Measurements from ENCODE around the gene SKA3.
"Not testable (repeated sequence)": the region's sequence is repeated elsewhere in the genome, so short reads cannot be mapped to it uniquely, and the experiment has no call there.

The SKA3 gene

GRCh38 chr13:21137696-21138095 is 38.7 kb downstream of the SKA3 start:
- Histone ChIP-seq H3K4me1 (ENCODE audit: low read length) (no peaks in the 10 kb centered on the region), H3K9me2 (replicated peaks; ENCODE audit: insufficient read depth, low read length) (no peaks in the 10 kb centered on the region), H3K4me3 (ENCODE audit: low read length) (no peak overlapping the region), H2AFZ (ENCODE audit: low read length) (no peak overlapping the region), H3K27ac (ENCODE audit: low read length) (no peak overlapping the region), H3K9ac (ENCODE audit: low read length) (no peak overlapping the region), H4K20me1 (ENCODE audit: insufficient read depth, low read length) (no peaks in the 10 kb centered on the region), H3F3A (ENCODE audit: insufficient read depth, low read length) (no peaks in the 10 kb centered on the region), H3K36me3 (replicated peaks; ENCODE audit: insufficient read depth, low read length) (no peaks in the 10 kb centered on the region), H3K4me2 (ENCODE audit: low read depth, low read length) (no peak overlapping the region), H3K9me3 (replicated peaks; ENCODE audit: insufficient read depth, low read length) (no peaks in the 10 kb centered on the region), H3K79me2 (ENCODE audit: low read length) (peaks cover 21% of the 10 kb centered on the region), H3K27me3 (replicated peaks; ENCODE audit: insufficient read depth, low read length) (no peaks in the 10 kb centered on the region)
- no peak for TF ChIP-seq EZH2phosphoT487 (IDR thresholded peaks at IDR 0.05; ENCODE audit: low read length)
- TF ChIP-seq, protein P1, sequence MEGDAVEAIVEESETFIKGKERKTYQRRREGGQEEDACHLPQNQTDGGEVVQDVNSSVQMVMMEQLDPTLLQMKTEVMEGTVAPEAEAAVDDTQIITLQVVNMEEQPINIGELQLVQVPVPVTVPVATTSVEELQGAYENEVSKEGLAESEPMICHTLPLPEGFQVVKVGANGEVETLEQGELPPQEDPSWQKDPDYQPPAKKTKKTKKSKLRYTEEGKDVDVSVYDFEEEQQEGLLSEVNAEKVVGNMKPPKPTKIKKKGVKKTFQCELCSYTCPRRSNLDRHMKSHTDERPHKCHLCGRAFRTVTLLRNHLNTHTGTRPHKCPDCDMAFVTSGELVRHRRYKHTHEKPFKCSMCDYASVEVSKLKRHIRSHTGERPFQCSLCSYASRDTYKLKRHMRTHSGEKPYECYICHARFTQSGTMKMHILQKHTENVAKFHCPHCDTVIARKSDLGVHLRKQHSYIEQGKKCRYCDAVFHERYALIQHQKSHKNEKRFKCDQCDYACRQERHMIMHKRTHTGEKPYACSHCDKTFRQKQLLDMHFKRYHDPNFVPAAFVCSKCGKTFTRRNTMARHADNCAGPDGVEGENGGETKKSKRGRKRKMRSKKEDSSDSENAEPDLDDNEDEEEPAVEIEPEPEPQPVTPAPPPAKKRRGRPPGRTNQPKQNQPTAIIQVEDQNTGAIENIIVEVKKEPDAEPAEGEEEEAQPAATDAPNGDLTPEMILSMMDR (IDR thresholded peaks at IDR 0.05; ENCODE audit: low read length) = no peak
- DNase-seq = no peak

GRCh38 chr13:21135833-21136232 is 40.5 kb downstream of the SKA3 start:
- not testable (repeated sequence) for H2AFZ ChIP-seq (ENCODE audit: low read length); H3K9me2 ChIP-seq (replicated peaks; ENCODE audit: insufficient read depth, low read length); H3F3A ChIP-seq (ENCODE audit: insufficient read depth, low read length); H3K79me2 ChIP-seq (ENCODE audit: low read length); H3K9ac ChIP-seq (ENCODE audit: low read length); H4K20me1 ChIP-seq (ENCODE audit: insufficient read depth, low read length); H3K4me1 ChIP-seq (ENCODE audit: low read length); DNase-seq; H3K27me3 ChIP-seq (replicated peaks; ENCODE audit: insufficient read depth, low read length); H3K36me3 ChIP-seq (replicated peaks; ENCODE audit: insufficient read depth, low read length); H3K4me2 ChIP-seq (ENCODE audit: low read depth, low read length); H3K9me3 ChIP-seq (replicated peaks; ENCODE audit: insufficient read depth, low read length); H3K4me3 ChIP-seq (ENCODE audit: low read length); H3K27ac ChIP-seq (ENCODE audit: low read length)

DNA sequence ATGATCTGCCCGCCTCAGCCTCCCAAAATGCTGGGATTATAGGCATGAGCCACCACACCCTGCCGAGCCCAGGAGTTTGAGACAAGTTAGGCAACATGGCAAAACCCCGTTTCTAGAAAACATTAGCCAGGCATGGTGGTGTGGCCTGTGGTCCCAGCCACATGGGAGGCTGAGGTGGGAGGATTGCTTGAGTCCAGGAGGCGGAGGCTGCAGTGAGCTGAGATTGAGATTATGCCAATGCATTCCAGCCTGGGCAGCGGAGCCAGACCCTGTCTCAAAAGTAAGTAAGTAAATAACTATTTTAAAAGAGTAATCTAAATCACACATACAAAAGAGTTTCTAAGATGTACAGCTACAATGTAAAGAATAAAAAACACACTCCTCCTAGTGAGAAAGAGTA is 41.9 kb downstream of the SKA3 start:
- Histone ChIP-seq H3K27me3 (replicated peaks; ENCODE audit: insufficient read depth, low read length) (no peaks in the 10 kb centered on the region), H3K79me2 (ENCODE audit: low read length) (no peaks in the 10 kb centered on the region), H3K4me2 (ENCODE audit: low read depth, low read length) (no peak overlapping the region), H3K36me3 (replicated peaks; ENCODE audit: insufficient read depth, low read length) (no peaks in the 10 kb centered on the region), H4K20me1 (ENCODE audit: insufficient read depth, low read length) (no peaks in the 10 kb centered on the region), H3F3A (ENCODE audit: insufficient read depth, low read length) (no peaks in the 10 kb centered on the region), H3K27ac (ENCODE audit: low read length) (no peak overlapping the region), H3K9me2 (replicated peaks; ENCODE audit: insufficient read depth, low read length) (no peaks in the 10 kb centered on the region), H2AFZ (ENCODE audit: low read length) (no peak overlapping the region), H3K4me3 (ENCODE audit: low read length) (no peak overlapping the region), H3K4me1 (ENCODE audit: low read length) (no peaks in the 10 kb centered on the region), H3K9me3 (replicated peaks; ENCODE audit: insufficient read depth, low read length) (no peaks in the 10 kb centered on the region), H3K9ac (ENCODE audit: low read length) (no peak overlapping the region)
- TF ChIP-seq, protein P1 (IDR thresholded peaks at IDR 0.05; ENCODE audit: low read length) = no peak
- TF ChIP-seq EZH2 (optimal IDR thresholded peaks at IDR 0.05; ENCODE audit: low read depth, low read length) (no peak), EZH2phosphoT487 (IDR thresholded peaks at IDR 0.05; ENCODE audit: low read length) (no peak)
- no peak for DNase-seq

DNA sequence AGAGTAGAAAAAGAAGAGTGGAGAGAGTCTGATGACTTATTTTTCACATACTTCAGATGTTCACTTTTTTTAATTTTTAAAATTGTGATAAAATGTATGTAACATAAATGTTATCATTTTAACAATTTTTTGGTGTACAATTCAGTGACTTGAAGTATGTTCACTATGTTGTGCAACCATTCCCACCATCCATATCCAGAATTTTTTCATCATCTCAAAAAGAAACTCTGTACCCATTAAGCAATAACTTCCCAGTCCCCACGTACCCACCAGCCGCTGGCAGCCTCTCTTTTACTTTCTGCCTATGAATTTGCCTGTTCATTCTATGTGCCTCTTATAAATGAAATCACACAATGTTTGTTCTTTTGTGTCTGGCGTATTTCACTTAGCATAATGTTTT is 43.3 kb downstream of the SKA3 start:
- no peaks in the 10 kb centered on the region for H3K9me2 ChIP-seq (replicated peaks; ENCODE audit: insufficient read depth, low read length)
- no peaks in the 10 kb centered on the region for H3K4me1 ChIP-seq (ENCODE audit: low read length)
- no peaks in the 10 kb centered on the region for H3F3A ChIP-seq (ENCODE audit: insufficient read depth, low read length)
- H3K79me2 ChIP-seq (ENCODE audit: low read length) = no peaks in the 10 kb centered on the region
- no peaks in the 10 kb centered on the region for H3K9me3 ChIP-seq (replicated peaks; ENCODE audit: insufficient read depth, low read length)
- H3K36me3 ChIP-seq (replicated peaks; ENCODE audit: insufficient read depth, low read length) = no peaks in the 10 kb centered on the region
- DNase-seq = no peak
- H4K20me1 ChIP-seq (ENCODE audit: insufficient read depth, low read length) = no peaks in the 10 kb centered on the region
- H3K9ac ChIP-seq (ENCODE audit: low read length) = no peak overlapping the region
- TF ChIP-seq EZH2 (optimal IDR thresholded peaks at IDR 0.05; ENCODE audit: low read depth, low read length) (no peak), EZH2phosphoT487 (IDR thresholded peaks at IDR 0.05; ENCODE audit: low read length) (no peak)
- TF ChIP-seq, protein P1 (IDR thresholded peaks at IDR 0.05; ENCODE audit: low read length) = no peak
- H3K4me3 ChIP-seq (ENCODE audit: low read length) = no peak overlapping the region
- no peak overlapping the region for H2AFZ ChIP-seq (ENCODE audit: low read length)
- no peak overlapping the region for H3K27ac ChIP-seq (ENCODE audit: low read length)
- H3K27me3 ChIP-seq (replicated peaks; ENCODE audit: insufficient read depth, low read length) = no peaks in the 10 kb centered on the region
- no peak overlapping the region for H3K4me2 ChIP-seq (ENCODE audit: low read depth, low read length)
